Ovary (tissue), 3 donors: Measurements from ENCODE around the gene TUNAR.

Experiments
- CTCF ChIP-seq, 3 donors: fragments of 450-650 bp in 2 of 3; fragments of 200-600 bp in 1 of 3; IDR thresholded peaks; one replicate each; pipeline versions ENCODE4 v1.5.1 to v1.8.0; 2016 to 2022; ENCODE audit warnings: antibody characterized with exemption in 3 of 3, mild to moderate bottlenecking in 1 of 3
- POLR2A ChIP-seq: fragments of 450-650 bp; IDR thresholded peaks from one replicate; pipeline ENCODE4 v1.6.1; 2017; ENCODE audit warnings: antibody characterized with exemption, mild to moderate bottlenecking, moderate library complexity
- donor health status: DM: no; HTN: no; CAD: no.

- no peak for TF ChIP-seq CTCF (IDR thresholded peaks at IDR 0.05)
- TF ChIP-seq POLR2A, result no peak
Measured at GRCh38 chr14:95885278-95885677, 8.6 kb downstream of the TUNAR start.
